Stomach smooth muscle (tissue), 2 donors: ENCODE measurements around the gene KMT2C.

Experiments
- H3K27ac ChIP-seq: one replicate; pipeline ENCODE4 v1.7.0; 2013; ENCODE audit warnings: mild to moderate bottlenecking, low read length, inconsistent platforms
- H3K27me3 ChIP-seq, 2 donors: one replicate each; pipeline ENCODE4 v1.7.0; 2013; ENCODE audit warnings: low read length in 2 of 2; ENCODE audit not compliant: insufficient read depth in 2 of 2, control insufficient read depth in 1 of 2
- H3K36me3 ChIP-seq, 2 donors: one replicate each; pipeline ENCODE4 v1.7.0; 2013; ENCODE audit warnings: low read length in 2 of 2; ENCODE audit not compliant: control insufficient read depth in 2 of 2, insufficient read depth in 2 of 2
- H3K4me1 ChIP-seq: one replicate; pipeline ENCODE4 v1.7.0; 2013; ENCODE audit warnings: low read length; ENCODE audit not compliant: control insufficient read depth, insufficient read depth
- H3K4me3 ChIP-seq, 2 donors: one replicate each; pipeline ENCODE4 v1.7.0; 2013; ENCODE audit warnings: low read length in 2 of 2
- H3K9ac ChIP-seq, 2 donors: one replicate each; pipeline ENCODE4 v1.7.0; 2013; ENCODE audit warnings: low read length in 2 of 2, mild to moderate bottlenecking in 1 of 2
- H3K9me3 ChIP-seq, 2 donors: one replicate each; pipeline ENCODE4 v1.7.0; 2013; ENCODE audit warnings: low read length in 2 of 2; ENCODE audit not compliant: control insufficient read depth in 2 of 2
- donor health status: healthy.
- donor health status: Pancreatic carcinoma.

Gene KMT2C

GRCh38 chr7:152189061-152189460, 246.7 kb downstream of the KMT2C start:
- no peak overlapping the region for H3K4me3 ChIP-seq
- no peaks in the 10 kb centered on the region for H3K9me3 ChIP-seq
- H3K36me3 ChIP-seq, result peaks cover 26 to 42% of the 10 kb centered on the region in 2 donors
- no peak overlapping the region for H3K27ac ChIP-seq
- H3K27me3 ChIP-seq, result no peaks in the 10 kb centered on the region
- H3K4me1 ChIP-seq, result no peaks in the 10 kb centered on the region
- H3K9ac ChIP-seq, result no peak overlapping the region

- Histone ChIP-seq H3K27me3 (no peaks in the 10 kb centered on the region), H3K4me1 (no peaks in the 10 kb centered on the region), H3K36me3 (peaks cover 31 to 38% of the 10 kb centered on the region in 2 donors), H3K4me3 (no peak overlapping the region), H3K9me3 (no peaks in the 10 kb centered on the region), H3K27ac (no peak overlapping the region), H3K9ac (no peak overlapping the region)
These were observed 250.2 kb downstream of the KMT2C start for GRCh38 chr7:152185558-152185957.

- Histone ChIP-seq H3K27ac (no peak overlapping the region), H3K27me3 (no peaks in the 10 kb centered on the region), H3K9ac (no peak overlapping the region), H3K4me3 (no peak overlapping the region), H3K9me3 (no peaks in the 10 kb centered on the region), H3K36me3 (peaks cover 46 to 54% of the 10 kb centered on the region in 2 donors), H3K4me1 (no peaks in the 10 kb centered on the region)
These were observed 255.2 kb downstream of the KMT2C start for GRCh38 chr7:152180587-152180986.

- Histone ChIP-seq H3K9me3 (no peaks in the 10 kb centered on the region), H3K9ac (no peak overlapping the region), H3K27ac (no peak overlapping the region), H3K4me1 (no peaks in the 10 kb centered on the region), H3K4me3 (no peak overlapping the region), H3K36me3 (peaks cover 46 to 54% of the 10 kb centered on the region in 2 donors), H3K27me3 (no peaks in the 10 kb centered on the region)
These were observed 255.8 kb downstream of the KMT2C start for GRCh38 chr7:152180048-152180447.

GRCh38 chr7:152178405-152179058, 257.3 kb downstream of the KMT2C start:
- Histone ChIP-seq H3K27ac (no peak overlapping the region), H3K9me3 (no peaks in the 10 kb centered on the region), H3K4me1 (no peaks in the 10 kb centered on the region), H3K27me3 (no peaks in the 10 kb centered on the region), H3K9ac (no peak overlapping the region), H3K4me3 (no peak overlapping the region), H3K36me3 (peaks cover 40 to 49% of the 10 kb centered on the region in 2 donors)

GRCh38 chr7:152177681-152178404, 258.0 kb downstream of the KMT2C start:
- H3K27ac ChIP-seq, result no peak overlapping the region

GRCh38 chr7:152176797-152177196, 259.0 kb downstream of the KMT2C start:
- no peaks in the 10 kb centered on the region for H3K27me3 ChIP-seq
- no peak overlapping the region for H3K27ac ChIP-seq
- H3K4me3 ChIP-seq, result no peak overlapping the region
- no peaks in the 10 kb centered on the region for H3K4me1 ChIP-seq
- H3K36me3 ChIP-seq, result peaks cover 34 to 42% of the 10 kb centered on the region in 2 donors
- H3K9me3 ChIP-seq, result no peaks in the 10 kb centered on the region
- no peak overlapping the region for H3K9ac ChIP-seq

More at GRCh38 chr7:152177681-152178404, 258.0 kb downstream of the KMT2C start:
- peaks cover 40 to 49% of the 10 kb centered on the region in 2 donors for H3K36me3 ChIP-seq
- no peaks in the 10 kb centered on the region for H3K9me3 ChIP-seq
- H3K4me3 ChIP-seq, result no peak overlapping the region
- H3K9ac ChIP-seq, result no peak overlapping the region
- no peaks in the 10 kb centered on the region for H3K27me3 ChIP-seq
- H3K4me1 ChIP-seq, result no peaks in the 10 kb centered on the region

GRCh38 chr7:152173372-152174070, 262.3 kb downstream of the KMT2C start:
- Histone ChIP-seq H3K27ac (no peak overlapping the region), H3K4me3 (no peak overlapping the region), H3K36me3 (peaks cover 26 to 36% of the 10 kb centered on the region in 2 donors), H3K9me3 (no peaks in the 10 kb centered on the region), H3K27me3 (no peaks in the 10 kb centered on the region), H3K4me1 (no peaks in the 10 kb centered on the region), H3K9ac (no peak overlapping the region)

GRCh38 chr7:152162287-152162686, 273.5 kb downstream of the KMT2C start:
- H3K4me1 ChIP-seq, result no peaks in the 10 kb centered on the region

GRCh38 chr7:152161171-152161570, 274.6 kb downstream of the KMT2C start:
- H3K9ac ChIP-seq, result no peak overlapping the region
- H3K27me3 ChIP-seq, result no peaks in the 10 kb centered on the region
- H3K9me3 ChIP-seq, result no peaks in the 10 kb centered on the region
- H3K4me3 ChIP-seq, result no peak overlapping the region
- H3K27ac ChIP-seq, result no peak overlapping the region
- H3K36me3 ChIP-seq, result peaks cover 47 to 53% of the 10 kb centered on the region in 2 donors
- no peaks in the 10 kb centered on the region for H3K4me1 ChIP-seq

More at GRCh38 chr7:152162287-152162686, 273.5 kb downstream of the KMT2C start:
- Histone ChIP-seq H3K9ac (no peak overlapping the region), H3K9me3 (no peaks in the 10 kb centered on the region), H3K27me3 (no peaks in the 10 kb centered on the region), H3K36me3 (peaks cover 55 to 58% of the 10 kb centered on the region in 2 donors), H3K27ac (no peak overlapping the region), H3K4me3 (no peak overlapping the region)
